ENCODE results near the gene PPP2R5B.

PPP2R5B gene

DNA sequence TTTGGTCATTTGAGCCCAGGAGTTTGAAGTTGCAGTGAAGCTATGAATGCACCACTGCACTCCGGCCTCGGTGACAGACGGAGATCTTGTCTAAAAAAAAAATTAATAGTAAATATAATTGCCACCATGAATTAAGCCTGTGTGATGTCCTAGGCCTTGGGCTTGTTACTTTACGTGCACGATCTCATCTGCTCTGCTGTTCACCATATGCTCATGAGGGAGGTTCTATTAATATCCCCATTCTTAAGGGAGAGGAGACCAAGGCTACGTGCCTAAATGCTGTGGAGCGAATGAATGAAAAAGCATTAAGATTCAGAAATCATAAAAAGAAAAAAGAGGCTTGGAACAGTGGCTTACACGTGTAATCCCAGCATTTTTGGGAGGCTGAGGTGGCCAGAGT is 4.9 kb upstream of the PPP2R5B start:
- DNase-seq (ENCODE audit: low read depth) = no peak
- TF ChIP-seq CTCF (conservative IDR thresholded peaks at IDR 0.05; ENCODE audit: low read depth, low read length) = no peak

DNA sequence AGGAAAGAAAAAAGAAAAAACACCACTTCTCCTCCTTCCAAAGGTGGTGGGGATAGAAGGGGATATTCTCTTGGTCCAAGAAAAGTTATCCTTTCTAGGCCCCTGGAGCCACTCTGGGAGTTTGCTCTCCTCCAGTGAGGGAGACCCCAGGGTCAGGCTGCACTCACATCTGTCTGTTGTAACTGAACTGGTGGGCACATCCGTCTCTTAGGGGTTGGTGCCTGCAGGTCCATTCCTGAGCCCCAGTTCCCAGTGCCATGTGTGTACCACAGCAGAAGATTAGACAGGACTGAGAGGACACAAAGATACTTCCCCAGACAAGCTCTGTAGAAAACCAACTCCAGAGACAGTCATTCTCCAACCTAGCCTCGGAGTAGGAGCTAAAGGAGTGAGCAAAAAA is 4.4 kb upstream of the PPP2R5B start:
- H3K4me3 ChIP-seq (ENCODE audit: low read depth, low read length) = no peak overlapping the region
- DNase-seq (ENCODE audit: low read depth) = no peak
- TF ChIP-seq CTCF (conservative IDR thresholded peaks at IDR 0.05; ENCODE audit: low read depth, low read length) = no peak

More for the DNA sequence above, 4.9 kb upstream of the PPP2R5B start:
- H3K4me3 ChIP-seq (ENCODE audit: low read depth, low read length) = no peak overlapping the region

GRCh38 chr11:64921384-64921783 is 3.1 kb upstream of the PPP2R5B start:
- H3K4me3 ChIP-seq (ENCODE audit: low read depth, low read length) = no peak overlapping the region
- no peak for TF ChIP-seq CTCF (conservative IDR thresholded peaks at IDR 0.05; ENCODE audit: low read depth, low read length)
- DNase-seq (ENCODE audit: low read depth) = no peak

- DNase-seq (ENCODE audit: low read depth) = no peak
- no peak overlapping the region for H3K4me3 ChIP-seq (ENCODE audit: low read depth, low read length)
Observed at GRCh38 chr11:64923151-64923661, 1.3 kb upstream of the PPP2R5B start.

GRCh38 chr11:64924910-64925284 is 408 bp downstream of the PPP2R5B start:
- no peak for TF ChIP-seq CTCF (conservative IDR thresholded peaks at IDR 0.05; ENCODE audit: low read depth, low read length)
- DNase-seq (ENCODE audit: low read depth) = no peak
- H3K4me3 ChIP-seq (ENCODE audit: low read depth, low read length) = peak overlapping the region; percentile 82

More at GRCh38 chr11:64923151-64923661, 1.3 kb upstream of the PPP2R5B start:
- no peak for TF ChIP-seq CTCF (conservative IDR thresholded peaks at IDR 0.05; ENCODE audit: low read depth, low read length)

DNA sequence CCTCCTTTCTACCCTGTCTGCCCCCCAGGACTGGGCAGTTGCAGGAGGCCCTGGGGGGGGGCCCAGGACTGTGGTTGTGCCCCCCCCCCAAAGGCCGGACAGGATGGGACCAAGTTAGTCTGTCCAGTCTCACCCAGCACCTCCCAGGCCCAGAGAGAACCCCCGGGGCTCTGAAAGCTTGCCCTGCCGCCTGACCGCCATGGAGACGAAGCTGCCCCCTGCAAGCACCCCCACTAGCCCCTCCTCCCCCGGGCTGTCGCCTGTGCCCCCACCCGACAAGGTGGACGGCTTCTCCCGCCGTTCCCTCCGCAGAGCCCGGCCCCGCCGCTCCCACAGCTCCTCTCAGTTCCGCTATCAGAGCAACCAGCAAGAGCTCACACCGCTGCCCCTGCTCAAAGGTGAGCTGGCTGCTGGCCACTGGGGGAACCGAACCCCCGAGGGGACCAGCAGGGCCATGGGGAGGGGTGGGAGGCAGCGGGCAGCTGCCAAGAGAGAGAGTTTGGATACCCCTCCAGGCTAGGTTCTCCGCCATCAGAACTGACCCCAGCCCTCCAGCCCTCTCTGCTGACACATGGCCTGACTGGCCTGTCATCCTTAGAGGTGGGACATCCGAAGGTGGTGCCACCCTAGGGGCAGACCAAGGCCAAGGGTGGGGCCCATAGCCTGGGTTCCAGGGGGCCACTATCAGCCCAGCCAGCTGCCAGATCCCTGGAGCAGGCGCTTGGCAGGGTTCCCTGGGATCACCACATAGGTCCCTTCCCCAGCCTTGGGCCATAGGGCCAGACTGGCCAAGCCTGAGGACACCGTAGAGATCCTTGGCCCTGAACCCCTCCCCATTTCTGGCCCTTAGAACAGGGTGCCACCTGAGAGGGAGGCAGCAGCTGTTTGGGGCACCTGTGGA is 1.3 kb downstream of the PPP2R5B start:
- no peak for TF ChIP-seq CTCF (conservative IDR thresholded peaks at IDR 0.05; ENCODE audit: low read depth, low read length)
- no peak for DNase-seq (ENCODE audit: low read depth)
- H3K4me3 ChIP-seq (ENCODE audit: low read depth, low read length) = peak overlapping the region; percentile 82

DNA sequence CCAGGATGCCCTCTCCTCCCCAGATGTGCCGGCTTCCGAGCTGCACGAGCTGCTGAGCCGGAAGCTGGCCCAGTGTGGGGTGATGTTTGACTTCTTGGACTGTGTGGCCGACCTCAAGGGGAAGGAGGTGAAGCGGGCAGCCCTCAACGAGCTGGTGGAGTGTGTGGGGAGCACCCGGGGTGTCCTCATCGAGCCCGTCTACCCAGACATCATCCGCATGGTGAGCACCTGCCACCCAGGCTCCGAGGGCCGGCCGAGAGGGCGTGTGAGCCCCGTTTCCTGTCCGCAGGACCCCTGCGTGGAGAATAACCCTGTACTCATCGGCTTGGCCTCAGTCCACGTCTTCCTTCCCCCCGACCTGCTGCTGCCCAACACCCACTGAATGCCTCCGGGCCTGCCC is 2.2 kb downstream of the PPP2R5B start:
- TF ChIP-seq CTCF (conservative IDR thresholded peaks at IDR 0.05; ENCODE audit: low read depth, low read length) = no peak
- no peak overlapping the region for H3K4me3 ChIP-seq (ENCODE audit: low read depth, low read length)
- no peak for DNase-seq (ENCODE audit: low read depth)

Measured in choroid plexus epithelial cell (primary cell).